Body of pancreas (tissue), 4 donors: ENCODE measurements around the gene CFAP46. TPM values are rescaled to one million over a fixed set of nuclear protein-coding genes. Genes with fewer than 3 reads are reported as not detected.

Experiments used
- ATAC-seq: fragments of 150-250 bp; one replicate; pipeline ENCODE4 v1.9.1; 2016
- DNase-seq, 4 donors: peaks; one replicate each; pipeline ENCODE4 v3.0.0-alpha.2; 2019
- H3K27ac ChIP-seq, 4 donors: fragments of 200-600 bp; sonication (generic); 1 replicate in 3 of 4; 2 replicates in 1 of 4; pipeline versions ENCODE4 v1.5.1 to v1.6.1; 2016 to 2019; ENCODE audit warnings: mild to moderate bottlenecking in 1 of 4, mixed read lengths in 1 of 4, moderate library complexity in 1 of 4
- H3K27me3 ChIP-seq, 2 donors: fragments of 200-600 bp; sonication (generic); one replicate each; pipeline ENCODE4 v1.6.0; 2016; ENCODE audit warnings: mild to moderate bottlenecking in 1 of 2
- H3K36me3 ChIP-seq, 2 donors: fragments of 200-600 bp; sonication (generic); replicated peaks in 1 of 2; 2 replicates each; pipeline ENCODE4 v1.5.1; 2016; ENCODE audit warnings: low read depth in 2 of 2; ENCODE audit not compliant: insufficient read depth in 1 of 2
- H3K4me1 ChIP-seq: fragments of 200-600 bp; sonication (generic); one replicate; pipeline ENCODE4 v1.6.0; 2016
- H3K4me3 ChIP-seq, 2 donors: fragments of 200-600 bp; sonication (generic); 1 replicate in 1 of 2; 2 replicates in 1 of 2; pipeline ENCODE4 v1.5.1; 2016 to 2019
- H3K9me3 ChIP-seq, 3 donors: fragments of 200-600 bp; sonication (generic); 1 replicate in 2 of 3; 2 replicates in 1 of 3; pipeline ENCODE4 v1.5.1; 2016
- CTCF ChIP-seq, 7 experiments: fragments of 450-650 bp in 4 of 7; fragments of 200-600 bp in 3 of 7; sonication (generic) in 3 of 7; IDR thresholded peaks; one replicate each; pipeline ENCODE4 v1.5.1; 2016 to 2019; ENCODE audit warnings: antibody characterized with exemption in 7 of 7
- POLR2A ChIP-seq, 3 donors: fragments of 450-650 bp; IDR thresholded peaks; one replicate each; pipeline ENCODE4 v1.6.1; 2016; ENCODE audit warnings: antibody characterized with exemption in 3 of 3, mild to moderate bottlenecking in 2 of 3
- WGBS, 2 donors: methylation state at CpG; one replicate each; pipeline ENCODE4 v1.1.5; 2017; 5-methylcytosine and 5-hydroxymethylcytosine counted together
- intact Hi-C: fragments of 100-400 bp; cut with DNase I; formaldehyde crosslinking; loops from one replicate; pipeline ENCODE4 v1.15.1; 2023
- total RNA-seq, 2 donors: library from RNA; depleted of rRNA; stranded (reverse); fragments of >200 nt; gene quantifications; one replicate each; pipeline ENCODE4 v1.1.0, GENCODE V29; 2016

The CFAP46 gene
- total RNA-seq, 2 donors from 2014 or later: 0.33 to 0.52 TPM

GRCh38 chr10:132865851-132866600 lies 76.3 kb downstream of the CFAP46 start:
- intact Hi-C loops: no loop called here
- H3K27ac ChIP-seq: no peak overlapping the region
- ATAC-seq (no peak), DNase-seq (peak in 2 of 4 donors; percentile 2 to 5)
- peaks cover 0 to 3% of the 10 kb centered on the region in 2 donors for H3K27me3 ChIP-seq
- H3K9me3 ChIP-seq: peaks cover 0 to 10% (median 0%) of the 10 kb centered on the region in 3 donors
- no peak for TF ChIP-seq CTCF (IDR thresholded peaks at IDR 0.05)
- no peak for TF ChIP-seq POLR2A (IDR thresholded peaks at IDR 0.05)
- 64 to 79% methylated on average over 10 to 23 of the region's 28 CpGs for WGBS, 2 donors
- no peak overlapping the region for H3K4me3 ChIP-seq
- no peaks in the 10 kb centered on the region for H3K36me3 ChIP-seq
- H3K4me1 ChIP-seq: no peaks in the 10 kb centered on the region

- WGBS, 2 donors: 19 to 20% methylated on average over 13 to 14 of the region's 14 CpGs
- peak in 1 of 4 donors; percentile 2 for DNase-seq
- Histone ChIP-seq H3K4me3 (no peak overlapping the region), H3K36me3 (no peaks in the 10 kb centered on the region), H3K27ac (no peak overlapping the region), H3K9me3 (peaks cover 0 to 2% (median 0%) of the 10 kb centered on the region in 3 donors), H3K4me1 (no peaks in the 10 kb centered on the region), H3K27me3 (peaks cover 0 to 3% of the 10 kb centered on the region in 2 donors)
- ATAC-seq: no peak
- intact Hi-C loops: no loop called here
- TF ChIP-seq POLR2A (IDR thresholded peaks at IDR 0.05) (no peak), CTCF (IDR thresholded peaks at IDR 0.05) (no peak)
These were observed 77.2 kb downstream of the CFAP46 start for GRCh38 chr10:132865171-132865631.

- Histone ChIP-seq H3K9me3 (no peaks in the 10 kb centered on the region), H3K4me3 (no peak overlapping the region), H3K4me1 (no peaks in the 10 kb centered on the region), H3K27ac (no peak overlapping the region), H3K27me3 (peaks cover 0 to 3% of the 10 kb centered on the region in 2 donors), H3K36me3 (no peaks in the 10 kb centered on the region)
- WGBS, 2 donors: 24 to 28% methylated on average over 24 to 34 of the region's 34 CpGs
- TF ChIP-seq CTCF (IDR thresholded peaks at IDR 0.05) (no peak), POLR2A (IDR thresholded peaks at IDR 0.05) (no peak)
- ATAC-seq (no peak), DNase-seq (peak in 2 of 4 donors; percentile 3 to 4)
- intact Hi-C loops: no loop called here
These were observed 79.6 kb downstream of the CFAP46 start for GRCh38 chr10:132862485-132863420.

- ATAC-seq (no peak), DNase-seq (peak in 2 of 4 donors; percentile 3)
- WGBS, 2 donors: 55 to 59% methylated on average over 12 to 18 of the region's 24 CpGs
- intact Hi-C loops: no loop called here
- H3K9me3 ChIP-seq: no peaks in the 10 kb centered on the region
- TF ChIP-seq POLR2A (IDR thresholded peaks at IDR 0.05) (no peak), CTCF (IDR thresholded peaks at IDR 0.05) (no peak)
- H3K27me3 ChIP-seq: peaks cover 0 to 3% of the 10 kb centered on the region in 2 donors
- no peak overlapping the region for H3K4me3 ChIP-seq
- H3K4me1 ChIP-seq: no peaks in the 10 kb centered on the region
- no peak overlapping the region for H3K27ac ChIP-seq
- H3K36me3 ChIP-seq: no peaks in the 10 kb centered on the region
These were observed 80.4 kb downstream of the CFAP46 start for GRCh38 chr10:132861884-132862461.
